Hematopoietic multipotent progenitor cell treated with erythropoietin and hydrocortisone succinate and interleukin-3 and kit ligand, for 6 days (in vitro differentiated cells): ENCODE data around the gene FYB2.
A peak's percentile ranks its signal among the peaks of the same experiment; 100 is the strongest.

Source experiments
- DNase-seq: peaks from one replicate; pipeline ENCODE4 v3.0.0-alpha.2; 2015

FYB2 gene

DNA sequence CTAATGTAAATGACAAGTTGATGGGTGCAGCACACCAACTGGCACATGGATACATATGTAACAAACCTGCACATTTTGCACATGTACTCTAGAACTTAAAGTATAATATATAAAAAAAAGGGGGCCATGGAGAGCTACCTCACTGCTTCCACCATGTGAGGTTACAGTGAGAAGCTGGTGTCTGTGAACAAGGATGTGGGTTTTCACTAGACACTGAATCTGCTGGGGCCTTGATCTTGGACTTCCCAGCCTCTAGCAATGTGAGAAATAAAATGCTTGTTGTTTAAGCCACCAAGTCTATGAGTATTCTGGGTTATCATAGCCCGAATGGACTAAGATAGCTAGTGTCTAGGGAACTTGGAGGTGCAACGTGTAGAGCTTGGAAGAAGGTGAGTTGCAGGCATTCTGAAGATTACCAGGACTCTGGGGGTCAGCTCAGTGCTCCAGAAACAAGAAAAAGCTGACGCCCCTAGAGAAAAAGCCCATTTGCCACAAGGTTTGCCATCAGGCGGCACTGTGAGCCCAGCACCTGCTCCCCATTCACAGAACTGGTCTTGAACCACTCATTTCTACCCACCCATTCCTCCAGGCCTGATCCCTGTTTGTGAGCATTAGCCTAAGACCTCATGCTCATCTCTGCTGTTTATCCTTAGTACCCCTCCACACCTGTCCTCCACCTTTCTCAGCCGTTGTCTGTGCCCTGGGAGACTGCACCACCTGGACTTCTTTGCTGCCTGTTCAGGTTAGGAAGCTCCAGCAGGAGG, 15.1 kb upstream of the FYB2 start:
- no peak for DNase-seq

DNA sequence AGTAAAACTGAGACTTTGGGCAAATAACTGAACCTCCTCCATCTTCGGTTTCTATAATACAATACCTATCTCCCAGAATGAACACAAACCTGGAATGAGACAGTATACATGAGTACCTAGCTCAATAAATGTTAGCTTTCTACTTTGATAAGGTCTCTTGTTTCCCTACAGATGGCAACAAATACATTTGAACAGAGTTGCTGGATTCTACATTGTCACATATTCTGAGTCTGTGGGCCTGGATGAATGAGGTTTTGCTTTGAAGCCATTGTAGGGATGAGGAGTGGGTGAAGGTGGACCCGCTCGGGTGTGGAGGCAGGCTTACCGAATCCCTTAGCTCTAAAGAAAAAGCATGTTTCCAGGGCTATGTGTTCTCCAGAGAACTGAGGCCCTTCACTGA, 13.9 kb upstream of the FYB2 start:
- DNase-seq, result no peak

DNA sequence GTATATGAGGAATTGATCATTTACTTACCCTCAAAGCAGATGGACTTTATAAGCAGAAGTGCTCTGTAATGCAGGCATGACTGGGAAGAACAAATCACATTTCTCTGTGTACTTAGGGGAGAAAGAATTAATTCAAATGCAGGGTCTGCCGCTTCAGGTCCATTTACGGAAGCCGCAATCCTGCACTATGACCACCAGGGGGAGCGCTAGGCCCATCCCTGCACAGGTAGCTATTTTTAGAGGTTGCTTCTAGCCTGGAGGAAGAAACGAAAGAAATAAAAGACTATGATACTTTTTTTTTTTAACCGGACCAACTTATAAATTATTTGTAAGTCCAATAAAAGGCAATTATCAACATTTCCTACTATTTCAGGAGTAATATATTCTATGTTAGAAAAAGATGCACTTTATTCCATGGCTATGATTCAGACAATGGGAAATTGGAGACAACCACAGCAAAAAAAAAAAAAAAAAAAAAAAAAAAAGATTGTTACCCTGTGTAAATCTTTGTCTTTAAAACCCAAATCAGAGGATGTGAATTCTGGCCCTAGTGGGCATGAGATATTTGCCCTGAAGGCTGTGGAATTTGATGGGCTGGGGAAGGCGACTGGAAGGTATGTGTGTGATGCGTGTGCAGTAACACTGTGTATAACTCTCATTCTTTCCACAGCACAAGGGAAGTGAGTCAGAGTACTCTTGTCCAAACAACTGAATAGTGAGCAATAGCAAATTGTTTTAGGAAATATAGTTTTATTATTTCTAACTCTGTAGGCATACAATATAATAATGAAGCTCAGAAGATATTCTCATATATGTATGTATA, 12.9 kb upstream of the FYB2 start:
- DNase-seq, result peak; percentile 74

DNA sequence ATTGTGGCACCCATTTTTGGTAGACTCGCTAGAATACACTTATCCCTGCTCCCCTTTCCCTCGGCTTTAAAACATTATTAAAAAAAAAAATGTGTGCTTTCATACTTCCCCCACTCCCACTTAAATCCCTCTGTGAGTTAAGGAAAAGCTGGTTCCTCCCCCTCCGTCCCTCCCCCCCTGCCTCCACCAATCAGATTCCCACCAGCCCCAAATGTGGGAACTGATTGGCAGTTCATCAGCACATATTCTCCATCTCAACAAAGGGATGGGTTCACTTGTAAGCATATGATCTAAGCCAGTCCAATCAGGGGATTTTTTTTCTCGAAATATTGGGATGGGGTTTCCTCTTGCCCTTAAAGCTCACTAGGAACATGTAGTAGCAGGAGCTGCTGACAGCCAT, 10.8 kb upstream of the FYB2 start:
- no peak for DNase-seq

DNA sequence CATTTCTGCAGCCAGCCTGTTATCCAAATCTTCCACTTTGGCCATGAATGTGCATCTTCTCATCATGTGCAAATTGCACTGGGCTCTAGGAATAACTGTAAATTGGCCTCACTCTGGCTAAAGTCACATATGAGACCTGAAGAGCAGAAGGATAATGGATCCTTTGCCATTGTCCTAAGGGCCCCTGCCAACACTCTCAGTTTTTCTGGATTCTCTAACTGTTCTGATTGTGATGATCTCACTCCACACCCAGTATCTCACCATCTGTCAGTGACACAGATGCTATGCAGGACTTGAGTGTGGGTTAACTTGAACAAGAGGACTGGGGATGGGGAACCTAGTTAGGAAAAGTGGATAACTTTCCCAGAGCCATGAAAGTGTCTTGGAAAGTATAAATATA, 8.5 kb upstream of the FYB2 start:
- no peak for DNase-seq

DNA sequence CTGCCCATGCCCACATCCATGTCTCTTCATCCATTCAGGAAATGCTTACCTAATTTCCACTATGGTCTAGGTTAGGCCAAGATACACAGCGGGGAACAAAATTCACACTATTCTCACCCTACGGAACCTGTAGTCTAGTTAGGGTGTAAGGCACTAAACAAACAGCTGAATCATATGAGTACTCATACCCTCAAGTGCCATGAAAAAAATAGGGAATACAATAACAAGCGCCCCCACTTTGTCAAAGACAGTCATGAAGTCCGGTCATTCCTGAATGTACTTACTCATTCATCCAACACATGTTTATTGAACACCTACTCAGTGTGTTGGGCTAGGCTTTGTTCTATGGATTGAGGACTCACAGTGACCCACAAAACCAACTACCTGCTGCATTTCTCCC, 6.2 kb upstream of the FYB2 start:
- DNase-seq, result no peak

DNA sequence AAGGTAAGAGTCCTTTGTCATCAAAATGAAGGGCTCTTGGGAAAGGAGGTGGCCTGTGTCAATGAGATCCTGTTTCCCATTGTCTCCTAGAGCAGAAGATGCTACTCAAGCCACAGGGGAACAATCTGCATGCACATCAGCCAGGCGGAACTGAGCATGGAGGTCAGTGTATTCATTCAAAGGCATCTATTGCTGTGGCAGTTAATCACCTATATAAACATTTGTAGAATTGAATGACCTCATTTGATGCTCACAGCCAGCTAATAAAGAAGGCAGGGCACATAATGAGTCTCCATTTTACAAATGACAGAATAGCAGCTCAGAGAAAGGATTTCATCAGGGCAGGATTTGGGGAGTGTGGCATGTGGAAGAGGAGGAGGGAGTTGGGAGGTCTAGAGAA, 5.7 kb upstream of the FYB2 start:
- no peak for DNase-seq

DNA sequence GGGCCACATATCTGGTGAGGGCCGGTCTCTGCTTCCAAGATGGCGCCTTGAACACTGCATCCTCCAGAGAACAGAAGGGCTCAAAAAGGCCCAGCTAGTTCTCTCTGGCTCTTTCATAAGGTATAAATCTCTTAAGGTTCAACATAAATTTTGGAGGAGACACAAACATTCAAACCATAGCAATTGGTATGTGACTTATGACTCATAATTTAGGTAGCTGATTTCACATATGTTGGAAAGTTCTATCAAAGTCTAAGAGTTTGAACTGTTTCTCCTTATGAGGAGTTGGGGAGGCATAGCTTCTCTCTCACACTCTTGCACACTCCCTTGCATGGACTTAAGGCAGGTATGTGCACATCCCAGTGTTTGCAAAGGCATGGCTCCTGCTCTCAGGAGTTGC, 5.1 kb upstream of the FYB2 start:
- DNase-seq, result no peak

DNA sequence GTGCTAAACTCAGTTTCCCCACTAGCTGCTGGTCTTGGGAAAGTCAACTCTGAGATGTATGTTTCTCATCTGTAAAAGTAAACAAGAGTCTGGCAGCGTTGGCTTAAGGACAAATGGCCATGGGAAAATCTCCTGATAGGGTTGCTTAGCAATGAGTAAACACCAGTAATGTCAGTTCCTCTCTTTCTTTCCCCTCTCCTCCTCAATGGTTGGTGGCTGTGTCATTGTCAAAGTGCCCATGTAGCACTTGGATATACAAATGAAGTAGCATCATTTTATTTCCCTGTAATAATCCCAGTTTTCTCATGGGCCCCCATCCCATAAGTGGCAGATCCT, 2.2 kb upstream of the FYB2 start:
- peak; percentile 3 for DNase-seq

DNA sequence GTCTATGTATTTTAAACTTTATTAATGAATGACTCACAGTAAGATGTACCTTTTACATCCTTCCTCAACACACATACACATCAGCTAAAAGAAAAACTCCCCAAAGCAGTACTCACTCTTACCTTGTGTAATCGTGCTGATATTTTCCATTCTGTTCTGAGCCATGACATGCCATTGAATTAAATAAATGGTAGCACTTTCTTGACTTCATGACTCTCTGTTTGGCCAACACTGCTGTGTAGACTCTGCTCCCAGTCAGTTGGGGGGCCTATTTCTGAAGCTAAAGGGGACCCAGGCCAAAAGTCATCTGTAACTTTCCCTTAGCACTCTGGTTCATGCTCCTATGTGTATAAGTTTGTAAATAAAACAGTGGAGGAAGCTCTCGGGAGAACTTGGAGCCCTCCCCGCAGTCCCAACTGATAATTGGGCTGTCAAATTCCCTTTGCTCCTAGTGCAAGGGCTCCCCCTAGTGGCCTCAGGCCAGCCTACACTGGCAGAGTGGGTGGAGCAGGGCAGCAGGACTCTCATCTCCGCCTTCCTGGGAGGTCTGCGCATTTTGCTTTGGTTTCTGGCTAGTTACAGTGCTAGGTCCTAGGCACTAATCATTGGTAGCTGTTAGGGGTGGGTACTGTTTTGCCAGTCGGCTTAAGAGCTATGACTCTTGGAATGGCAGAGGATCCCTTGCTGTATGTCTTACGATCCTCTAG, 1.7 kb upstream of the FYB2 start:
- peak; percentile 86 for DNase-seq

DNA sequence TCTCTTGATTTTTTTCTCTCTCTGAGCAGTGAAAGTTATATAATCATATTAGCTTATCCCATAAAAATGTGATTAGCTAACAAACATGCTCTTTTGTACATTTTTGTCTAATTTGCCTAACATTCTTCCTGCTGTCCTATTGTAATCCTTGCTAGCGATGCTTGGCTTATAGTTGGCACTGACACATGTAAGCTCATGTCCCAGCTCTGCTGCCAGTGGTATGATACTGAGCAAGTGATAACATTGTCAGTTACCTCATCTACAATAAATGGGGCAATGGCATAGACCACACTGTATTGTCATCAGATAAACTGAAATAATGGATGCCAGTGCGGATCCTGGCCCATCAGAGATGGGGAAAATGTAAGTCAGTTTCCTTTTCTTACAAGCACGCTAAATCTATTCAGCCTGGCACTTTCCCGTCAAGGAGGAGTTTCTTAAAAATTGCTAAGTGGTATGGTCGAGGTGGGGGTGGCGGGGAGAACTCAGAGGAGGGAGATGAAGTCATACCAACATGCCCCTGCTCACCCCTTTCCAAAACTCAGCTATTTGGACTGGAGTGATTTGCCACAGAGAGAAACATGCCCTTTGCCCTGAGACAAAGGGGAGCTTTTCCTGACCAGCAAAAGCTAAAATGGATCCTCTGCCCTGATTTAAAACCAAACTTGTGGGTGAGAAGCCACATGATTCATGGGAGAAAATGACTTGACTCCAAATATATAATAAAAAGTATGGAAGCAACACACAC, 1.3 kb downstream of the FYB2 start:
- DNase-seq, result no peak

DNA sequence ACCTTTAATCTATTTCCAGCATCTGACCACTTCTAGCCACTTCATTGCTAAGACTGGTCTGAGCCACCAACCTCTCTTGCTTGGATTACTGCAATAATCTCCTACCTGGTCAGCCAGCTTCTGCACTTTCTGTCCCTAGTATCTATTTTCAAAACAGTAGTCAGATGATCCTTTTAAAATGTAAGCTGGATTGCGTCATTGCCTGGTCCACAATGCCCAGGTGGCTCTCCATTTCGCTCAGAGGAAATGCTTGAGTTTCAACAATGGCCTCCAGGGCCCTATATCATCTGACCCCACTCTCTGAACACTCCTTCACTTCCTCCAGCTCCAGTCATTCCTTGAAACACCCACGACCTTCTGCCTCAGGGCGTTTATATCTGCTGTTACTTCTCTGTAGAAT, 2.3 kb downstream of the FYB2 start:
- no peak for DNase-seq

DNA sequence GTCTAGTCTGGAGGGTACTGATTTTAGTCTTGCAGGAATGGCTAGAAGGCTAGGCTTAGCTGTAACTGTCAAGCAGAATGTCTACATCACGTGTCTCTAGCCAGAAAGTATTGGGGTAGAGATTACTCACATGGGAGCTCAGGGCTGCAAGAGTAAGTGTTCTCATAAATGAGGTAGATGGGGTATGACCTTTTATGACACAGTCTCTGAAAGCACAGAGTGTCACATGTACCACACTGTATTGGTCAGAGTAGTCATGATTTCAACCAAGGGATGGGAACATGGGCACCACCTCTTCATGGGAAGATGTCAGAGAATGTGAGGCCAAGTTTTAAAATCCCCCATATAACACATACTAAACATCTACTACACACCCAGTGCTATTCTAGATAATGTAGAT, 2.9 kb downstream of the FYB2 start:
- no peak for DNase-seq

DNA sequence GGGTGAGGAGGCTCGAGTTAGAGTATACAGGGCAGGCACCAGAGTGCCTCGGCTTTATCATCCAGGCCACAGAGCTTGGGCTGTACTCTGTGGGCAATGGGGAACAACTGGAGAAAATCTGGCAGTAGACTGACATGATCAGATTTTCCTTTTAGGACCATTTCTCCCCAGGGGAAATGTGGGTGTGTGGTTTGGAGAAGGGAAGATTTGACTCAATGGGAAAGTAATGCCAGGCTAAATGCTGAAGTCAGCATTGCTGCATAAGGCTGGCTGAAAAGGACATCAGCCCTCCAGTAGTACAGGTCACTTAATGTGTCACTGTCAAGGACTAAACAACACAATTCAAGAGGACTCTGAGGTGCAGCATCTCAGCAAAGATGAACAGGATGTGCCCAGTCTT, 5.0 kb downstream of the FYB2 start:
- DNase-seq, result no peak

DNA sequence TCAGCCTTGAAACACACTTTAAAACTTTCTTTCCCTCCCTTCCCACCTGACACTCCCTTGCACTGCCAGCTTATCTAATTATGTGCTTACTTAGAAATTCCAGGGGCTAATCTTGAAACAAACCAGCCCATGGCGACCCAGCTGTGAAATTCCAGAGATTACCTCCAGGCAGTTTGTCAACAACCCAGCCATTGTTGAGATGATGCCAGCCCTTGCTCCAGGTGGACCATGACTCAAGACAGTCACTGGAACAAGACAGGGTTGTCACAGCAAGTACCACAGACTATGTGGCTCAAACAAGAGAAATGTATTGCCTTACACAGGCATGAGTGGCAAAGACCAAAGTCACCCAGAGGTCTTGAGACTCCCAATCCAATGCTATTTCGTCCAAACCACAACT, 7.9 kb downstream of the FYB2 start:
- DNase-seq, result no peak

DNA sequence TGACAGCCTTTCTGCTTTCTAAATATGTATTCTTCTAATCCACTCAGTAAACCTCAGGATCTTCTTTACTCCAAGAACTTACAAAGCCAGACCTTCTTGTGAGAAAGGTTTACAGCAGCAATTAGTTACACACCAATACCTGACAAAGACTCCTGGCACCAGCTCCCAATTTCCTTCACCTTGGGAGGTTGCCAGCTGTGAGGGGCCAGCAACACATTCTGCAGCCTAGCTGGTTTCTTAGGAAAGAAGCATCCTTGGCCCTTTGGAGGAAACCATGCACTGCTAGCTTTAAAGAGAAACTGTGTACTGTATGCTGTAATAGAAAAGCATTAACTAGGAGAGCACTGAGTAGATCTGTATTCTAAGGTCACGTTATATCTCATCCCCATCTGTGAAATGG, 10.8 kb downstream of the FYB2 start:
- no peak for DNase-seq

DNA sequence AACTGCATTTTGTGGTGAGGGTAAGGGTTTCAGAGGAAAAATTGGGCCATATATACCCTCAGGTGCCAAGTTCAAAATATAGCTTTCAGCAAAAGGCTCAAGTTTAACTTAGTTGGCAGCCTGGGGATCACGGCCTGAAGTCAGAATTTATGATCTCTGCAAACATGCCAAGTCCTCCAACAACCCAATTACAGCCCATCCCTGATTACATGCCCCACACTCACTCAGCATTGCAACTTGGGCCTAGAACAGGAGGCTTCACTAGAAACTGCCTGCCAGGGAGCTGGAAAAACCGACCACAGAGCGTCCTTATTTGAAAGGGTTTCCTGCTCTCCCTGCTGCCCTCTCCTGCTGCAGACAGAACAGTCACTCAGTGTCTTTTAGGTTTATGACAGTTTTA, 12.4 kb downstream of the FYB2 start:
- no peak for DNase-seq

DNA sequence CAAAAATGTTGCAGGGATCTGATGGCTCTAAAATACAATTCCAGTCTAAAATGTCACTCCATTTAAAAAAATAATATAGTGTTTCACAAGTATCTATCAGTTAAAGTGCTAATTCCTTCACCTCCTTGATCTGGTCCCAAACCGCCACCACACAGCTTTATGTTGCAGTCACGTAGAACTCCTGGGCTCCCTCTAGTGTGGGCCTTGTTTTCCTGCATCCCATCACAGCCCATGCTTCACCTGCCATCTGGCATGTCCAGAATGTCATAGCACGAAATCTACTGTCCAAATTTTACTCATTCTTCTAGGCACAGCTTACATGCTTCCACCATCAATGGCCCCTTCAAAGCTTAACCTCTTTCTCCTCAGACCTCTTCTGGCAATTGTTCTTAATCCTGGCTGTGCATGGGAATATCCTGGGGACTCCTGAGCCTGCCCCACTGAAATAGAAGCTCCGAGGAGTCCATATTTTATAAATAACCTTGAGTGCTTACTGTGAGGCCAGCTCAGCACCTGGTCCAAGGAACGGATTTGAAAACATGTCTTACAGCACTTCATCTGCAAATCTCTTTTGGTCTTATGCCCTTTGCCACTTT, 15.5 kb downstream of the FYB2 start:
- peak; percentile 49 for DNase-seq

DNA sequence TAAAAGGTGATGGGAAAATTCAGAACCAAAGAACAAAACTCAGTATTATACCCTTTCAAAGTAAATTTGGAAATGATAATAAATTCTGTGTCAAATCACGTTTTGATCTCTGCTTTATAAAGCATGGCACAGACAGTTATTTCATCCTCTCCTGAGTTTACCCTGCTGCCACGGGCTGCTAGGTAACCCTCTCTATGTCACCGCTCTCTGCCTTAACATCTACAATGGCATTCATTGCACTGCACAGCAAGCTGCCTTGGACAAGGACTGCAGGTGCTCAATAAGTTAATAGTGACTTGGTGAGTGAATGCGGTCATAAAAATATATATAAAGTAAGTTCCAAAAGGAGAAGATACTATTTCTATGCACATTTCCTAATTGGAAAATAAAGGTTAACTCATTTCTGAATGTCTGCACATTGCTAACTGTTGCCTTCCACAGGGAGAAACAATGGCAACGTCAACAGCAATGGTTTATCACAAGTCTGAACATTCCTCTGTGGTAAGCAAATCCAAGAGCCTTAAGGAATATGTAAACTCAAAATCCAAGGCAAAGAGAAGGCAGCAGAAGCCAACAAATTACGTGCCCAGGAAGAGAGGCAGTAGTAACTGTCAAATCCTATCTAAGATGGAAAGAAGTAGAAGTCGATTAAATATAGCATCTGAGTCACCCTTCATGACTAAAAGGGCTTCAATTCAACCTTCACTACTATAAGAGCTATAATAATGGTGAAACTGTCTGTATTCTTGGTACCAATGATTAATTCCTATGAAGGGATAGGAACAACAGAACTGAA, 19.4 kb downstream of the FYB2 start:
- no peak for DNase-seq

DNA sequence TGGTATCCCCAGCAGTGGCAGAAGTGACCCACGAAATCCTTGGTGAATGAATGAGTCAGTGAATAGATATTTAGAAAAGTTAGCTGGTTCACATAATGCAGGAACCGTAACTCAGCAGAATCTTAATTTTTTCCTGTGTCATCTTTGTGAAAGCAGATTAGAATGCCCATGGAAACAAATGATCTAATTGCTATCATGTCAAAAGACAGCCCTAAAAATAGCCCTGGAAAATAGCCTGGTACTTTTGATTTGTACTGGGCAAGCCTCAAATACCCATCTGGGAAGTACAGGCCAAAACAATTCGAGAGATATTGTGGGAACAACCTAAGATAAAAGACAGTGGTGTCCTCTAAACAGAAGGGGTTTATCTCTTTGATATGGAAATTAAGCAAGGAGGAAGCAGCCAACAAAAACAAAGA, 21.1 kb downstream of the FYB2 start:
- no peak for DNase-seq

DNA sequence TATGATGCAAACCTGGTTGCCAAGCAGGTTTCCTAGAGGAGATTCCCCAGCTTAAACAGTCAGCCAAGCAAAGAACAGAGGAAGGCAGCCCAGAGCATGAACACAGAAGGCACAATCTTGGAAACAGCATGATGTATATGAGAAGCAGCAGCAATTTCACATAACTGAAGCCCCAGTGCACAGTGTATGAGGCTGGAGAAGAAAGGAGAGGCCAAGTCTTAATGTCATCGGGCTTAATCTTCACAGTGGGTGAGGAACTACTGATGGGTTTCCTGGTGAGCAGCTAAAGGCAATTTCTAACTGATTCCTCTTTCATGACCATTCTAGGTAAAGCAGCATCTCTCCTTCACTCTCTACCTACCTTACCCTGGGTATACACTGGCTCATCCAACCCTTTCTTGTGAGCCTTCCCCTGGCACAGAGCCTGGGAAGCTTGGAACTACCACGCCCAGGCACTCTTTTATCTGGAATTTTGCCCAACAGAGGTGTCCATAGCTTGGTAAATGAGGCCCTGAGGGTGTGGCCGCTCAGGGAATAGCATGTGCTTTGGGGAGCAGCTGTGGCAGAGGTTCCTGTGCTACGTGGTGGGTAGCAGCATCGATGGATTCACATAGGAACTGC, 22.0 kb downstream of the FYB2 start:
- no peak for DNase-seq

DNA sequence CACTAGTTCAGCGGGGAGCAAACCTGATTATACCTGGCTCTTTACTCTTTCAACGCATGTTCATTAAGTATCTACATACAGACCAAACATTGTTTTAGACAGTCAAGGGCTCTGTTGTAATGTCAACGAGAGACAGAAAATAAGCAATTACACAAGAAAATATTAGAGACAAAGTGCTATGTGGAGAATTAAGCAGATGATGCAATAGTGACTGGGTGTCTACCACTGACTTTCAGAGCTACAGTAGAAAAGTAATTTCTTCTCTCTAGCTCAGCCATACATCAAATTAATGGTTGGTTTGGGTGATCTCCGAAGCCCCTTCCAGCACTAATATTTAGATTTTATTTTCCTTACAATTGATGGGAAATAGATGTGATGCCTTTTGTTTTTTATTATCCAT, 23.3 kb downstream of the FYB2 start:
- no peak for DNase-seq
